PC-3 (cell line): Measurements from ENCODE around the gene ZNF837. TPM values are rescaled to one million over a fixed set of nuclear protein-coding genes. Genes with fewer than 3 reads are reported as not detected.
A peak's percentile ranks its signal among the peaks of the same experiment; 100 is the strongest.

Experiments used
- ATAC-seq: fragments of 200-7000 bp; cut with Tn5 transposase; 2 replicates; pipeline ENCODE4 v1.9.1; 2020; ENCODE audit warnings: mild to moderate bottlenecking, moderate library complexity
- BruUV-seq: library from RNA; stranded (reverse); fragments of 400-500 nt; replicated peaks from 2 replicates; lab custom pipeline; 2021; lab: Mats Ljungman, UMichigan
- CTCF ChIA-PET: fragments of 300-600 bp; sonication (Branson Sonifier 250); formaldehyde crosslinking; loops from one replicate; lab custom pipeline; 2022; ENCODE audit warnings: antibody characterized with exemption; lab: Charles Lee
- POLR2A ChIA-PET: fragments of 300-600 bp; sonication (Branson Sonifier 250); formaldehyde crosslinking; loops from one replicate; lab custom pipeline; 2022; ENCODE audit warnings: antibody characterized with exemption; ENCODE audit not compliant: unreplicated experiment; lab: Charles Lee
- DNase-seq: peaks from one replicate; pipeline ENCODE4 v3.0.0-alpha.2; 2015
- H2AFZ ChIP-seq: fragments of 300-600 bp; sonication (generic); 2 replicates; pipeline ENCODE4 v1.6.0; 2016; ENCODE audit warnings: antibody characterized with exemption, low read length
- H3F3A ChIP-seq: fragments of 300-600 bp; sonication (generic); one replicate; pipeline ENCODE4 v1.6.0; 2017; ENCODE audit warnings: antibody characterized with exemption, low read length, control low read depth, mild to moderate bottlenecking; ENCODE audit not compliant: unreplicated experiment
- H3K27ac ChIP-seq: fragments of 300-600 bp; sonication (generic); 2 replicates; pipeline ENCODE4 v1.5.1; 2016; ENCODE audit warnings: mild to moderate bottlenecking, low read length
- H3K27me3 ChIP-seq: fragments of 300-600 bp; sonication (generic); 2 replicates; pipeline ENCODE4 v1.6.1; 2016; ENCODE audit warnings: low read length, mixed read lengths
- H3K36me3 ChIP-seq: fragments of 300-600 bp; sonication (generic); 2 replicates; pipeline ENCODE4 v1.6.1; 2016; ENCODE audit warnings: low read depth, mixed run types, low read length, mixed read lengths
- H3K4me1 ChIP-seq: fragments of 300-600 bp; sonication (generic); 2 replicates; pipeline ENCODE4 v1.5.1; 2016; ENCODE audit warnings: low read length; ENCODE audit not compliant: insufficient read depth
- H3K4me2 ChIP-seq: fragments of 300-600 bp; sonication (generic); 2 replicates; pipeline ENCODE4 v1.6.0; 2016; ENCODE audit warnings: low read length
- H3K4me3 ChIP-seq: fragments of 300-600 bp; sonication (generic); 2 replicates; pipeline ENCODE4 v1.5.1; 2016; ENCODE audit warnings: mild to moderate bottlenecking, low read length, mixed read lengths
- H3K79me2 ChIP-seq: fragments of 300-600 bp; sonication (generic); 2 replicates; pipeline ENCODE4 v1.6.1; 2017; ENCODE audit warnings: low read length, mixed read lengths
- H3K9ac ChIP-seq: fragments of 300-600 bp; sonication (generic); 2 replicates; pipeline ENCODE4 v1.6.0; 2016; ENCODE audit warnings: mild to moderate bottlenecking, low read length
- H3K9me2 ChIP-seq: fragments of 300-600 bp; sonication (generic); replicated peaks from 2 replicates; pipeline ENCODE4 v1.6.1; 2016; ENCODE audit warnings: mixed run types, low read length, mixed read lengths
- H3K9me3 ChIP-seq: fragments of 300-600 bp; sonication (generic); 2 replicates; pipeline ENCODE4 v1.6.1; 2016; ENCODE audit warnings: low read length, mixed read lengths
- H4K20me1 ChIP-seq: fragments of 300-600 bp; sonication (generic); 2 replicates; pipeline ENCODE4 v1.6.1; 2016; ENCODE audit warnings: low read length, mixed read lengths
- CTCF ChIP-seq: fragments of 300-600 bp; sonication (generic); conservative IDR thresholded peaks from 2 replicates; pipeline ENCODE4 v1.5.1; 2017; ENCODE audit warnings: antibody characterized with exemption, low read depth, mild to moderate bottlenecking, low read length
- EZH2 ChIP-seq: fragments of 300-600 bp; sonication (generic); IDR thresholded peaks from one replicate; pipeline ENCODE4 v1.6.1; 2017; ENCODE audit warnings: antibody characterized with exemption, mild to moderate bottlenecking, low read length; ENCODE audit not compliant: unreplicated experiment
- EZH2phosphoT487 ChIP-seq: fragments of 300-600 bp; sonication (generic); IDR thresholded peaks from 2 replicates; pipeline ENCODE4 v1.6.1; 2018; ENCODE audit warnings: mild to moderate bottlenecking, antibody characterized with exemption, low read length, borderline replicate concordance
- intact Hi-C: fragments of 100-400 bp; cut with micrococcal nuclease; formaldehyde crosslinking; loops from 2 replicates; pipeline ENCODE4 v1.9.0; 2023
- total RNA-seq: library from RNA; depleted of rRNA; stranded (reverse); fragments of >200 nt; gene quantifications from 2 replicates; pipeline ENCODE4 v1.2.3, GENCODE V29; 2014

ZNF837 gene
- total RNA-seq, 1 experiment from 2014 or later, result 9.5 TPM

- no peak overlapping the region for H3K9ac ChIP-seq
- no peaks in the 10 kb centered on the region for H3K9me2 ChIP-seq
- TF ChIP-seq CTCF (no peak), EZH2 (no peak), EZH2phosphoT487 (no peak)
- ChIA-PET CTCF (no interaction called here), POLR2A (no interaction called here)
- H3K9me3 ChIP-seq, result no peaks in the 10 kb centered on the region
- intact Hi-C loops, result no loop called here
- no peak overlapping the region for H3K4me2 ChIP-seq
- H3K36me3 ChIP-seq, result peaks cover 54% of the 10 kb centered on the region
- peaks cover 31% of the 10 kb centered on the region for H3K4me1 ChIP-seq
- H3K4me3 ChIP-seq, result no peak overlapping the region
- BruUV-seq, result no TSS peak
- peaks cover 46% of the 10 kb centered on the region for H3K79me2 ChIP-seq
- no peak overlapping the region for H2AFZ ChIP-seq
- ATAC-seq (no peak), DNase-seq (no peak)
- peaks cover 48% of the 10 kb centered on the region for H4K20me1 ChIP-seq
- no peak overlapping the region for H3K27ac ChIP-seq
- no peaks in the 10 kb centered on the region for H3K27me3 ChIP-seq
- H3F3A ChIP-seq, result peaks cover 22% of the 10 kb centered on the region
Observed at GRCh38 chr19:58393725-58394033, 12.8 kb upstream of the ZNF837 start.

GRCh38 chr19:58392945-58393724, 12.3 kb upstream of the ZNF837 start:
- peaks cover 52% of the 10 kb centered on the region for H4K20me1 ChIP-seq
- no peaks in the 10 kb centered on the region for H3K9me2 ChIP-seq
- CTCF ChIA-PET, result no interaction called here
- intact Hi-C loops, result no loop called here
- TF ChIP-seq EZH2phosphoT487, result no peak
- TF ChIP-seq EZH2, result no peak
- TF ChIP-seq CTCF, result no peak
- peaks cover 22% of the 10 kb centered on the region for H3F3A ChIP-seq
- H3K4me3 ChIP-seq, result no peak overlapping the region
- peaks cover 36% of the 10 kb centered on the region for H3K4me1 ChIP-seq
- peaks cover 52% of the 10 kb centered on the region for H3K79me2 ChIP-seq
- DNase-seq, result no peak
- no peaks in the 10 kb centered on the region for H3K9me3 ChIP-seq
- no TSS peak for BruUV-seq
- no peak overlapping the region for H3K27ac ChIP-seq
- ATAC-seq, result no peak
- no peaks in the 10 kb centered on the region for H3K27me3 ChIP-seq
- no peak overlapping the region for H2AFZ ChIP-seq
- H3K36me3 ChIP-seq, result peaks cover 59% of the 10 kb centered on the region
- no peak overlapping the region for H3K4me2 ChIP-seq
- no peak overlapping the region for H3K9ac ChIP-seq
- POLR2A ChIA-PET, result no interaction called here

- H3K9ac ChIP-seq, result peak overlapping the region; percentile 91
- H3K27ac ChIP-seq, result no peak overlapping the region
- H3K9me3 ChIP-seq, result no peaks in the 10 kb centered on the region
- no peak for TF ChIP-seq EZH2
- TF ChIP-seq EZH2phosphoT487, result no peak
- TF ChIP-seq CTCF, result no peak
- no peaks in the 10 kb centered on the region for H3K9me2 ChIP-seq
- ATAC-seq, result no peak
- no peaks in the 10 kb centered on the region for H3K27me3 ChIP-seq
- no peak for DNase-seq
- peak overlapping the region; percentile 96 for H3K4me3 ChIP-seq
- no TSS peak for BruUV-seq
- no peak overlapping the region for H2AFZ ChIP-seq
- peaks cover 29% of the 10 kb centered on the region for H3K4me1 ChIP-seq
- ChIA-PET CTCF (no interaction called here), POLR2A (interaction anchor here (0.6 kb wide), 1 partner anchor 89 kb away, joined by 4 read pairs; no protein-coding TSS in a partner anchor)
- H3F3A ChIP-seq, result peaks cover 7% of the 10 kb centered on the region
- peak overlapping the region; percentile 92 for H3K4me2 ChIP-seq
- H3K79me2 ChIP-seq, result peaks cover 72% of the 10 kb centered on the region
- peaks cover 47% of the 10 kb centered on the region for H3K36me3 ChIP-seq
- H4K20me1 ChIP-seq, result peaks cover 41% of the 10 kb centered on the region
- intact Hi-C loops, result no loop called here
Observed at GRCh38 chr19:58388175-58388526, 7.3 kb upstream of the ZNF837 start.
